ENCODE results near the gene FNDC7. TPM values are rescaled to one million over a fixed set of nuclear protein-coding genes. Genes with fewer than 3 reads are reported as not detected.

FNDC7 gene
- total and polyA plus RNA-seq, 8 donors, result 0.06 TPM; not detected in 6

GRCh38 chr1:108718927-108719655 lies 6.4 kb downstream of the FNDC7 start:
- no peaks in the 10 kb centered on the region for H3K27me3 ChIP-seq
- ATAC-seq, result peak in 1 of 4 donors; percentile 12
- WGBS, 2 donors, result 52 to 53% methylated on average over 6 of the region's 6 CpGs

GRCh38 chr1:108719656-108720435 lies 7.1 kb downstream of the FNDC7 start:
- DNase-seq (no peak), FAIRE-seq (no peak), ATAC-seq (peak in 3 of 4 donors; percentile 28 to 40 (median 32))
- H3K4me1 ChIP-seq, result peaks cover 0 to 3% (median 0%) of the 10 kb centered on the region in 3 donors
- no peaks in the 10 kb centered on the region for H3K36me3 ChIP-seq
- H3K9me3 ChIP-seq, result no peaks in the 10 kb centered on the region
- intact Hi-C loops (cut with DNase I), result no loop called here
- no peak overlapping the region for H3K4me3 ChIP-seq
- TF ChIP-seq CTCF (IDR thresholded peaks at IDR 0.05), result no peak
- 74 to 75% methylated on average over 8 of the region's 8 CpGs for WGBS, 2 donors
- no peaks in the 10 kb centered on the region for H3K27me3 ChIP-seq
- H3K27ac ChIP-seq, result no peak overlapping the region

More at GRCh38 chr1:108718927-108719655, 6.4 kb downstream of the FNDC7 start:
- Histone ChIP-seq H3K4me3 (no peak overlapping the region), H3K4me1 (peaks cover 0 to 3% (median 0%) of the 10 kb centered on the region in 3 donors), H3K36me3 (no peaks in the 10 kb centered on the region), H3K27ac (no peak overlapping the region), H3K9me3 (no peaks in the 10 kb centered on the region)
- DNase-seq (no peak), FAIRE-seq (no peak)
- intact Hi-C loops (cut with DNase I), result no loop called here
- TF ChIP-seq CTCF (IDR thresholded peaks at IDR 0.05), result no peak

GRCh38 chr1:108722292-108722691 lies 9.6 kb downstream of the FNDC7 start:
- FAIRE-seq, result no peak
- Histone ChIP-seq H3K4me3 (no peak overlapping the region), H3K9me3 (no peaks in the 10 kb centered on the region), H3K36me3 (no peaks in the 10 kb centered on the region), H3K4me1 (peaks cover 0 to 5% (median 0%) of the 10 kb centered on the region in 3 donors), H3K27me3 (no peaks in the 10 kb centered on the region), H3K27ac (peak overlapping the region in 1 of 4 donors; percentile 19)
- 56 to 58% methylated on average over 6 of the region's 6 CpGs for WGBS, 2 donors
- ATAC-seq, result no peak
- intact Hi-C loops (cut with DNase I), result no loop called here
- no peak for TF ChIP-seq CTCF (IDR thresholded peaks at IDR 0.05)
- no peak for DNase-seq

- no peak for TF ChIP-seq CTCF (IDR thresholded peaks at IDR 0.05)
- WGBS, 2 donors, result 24 to 42% methylated on average over 1 of the region's 1 CpG
- H3K27me3 ChIP-seq, result no peaks in the 10 kb centered on the region
- intact Hi-C loops (cut with DNase I), result no loop called here
- peak; percentile 72 to 92 (median 81) for ATAC-seq
- peak overlapping the region in 3 of 4 donors; percentile 33 to 45 (median 36) for H3K27ac ChIP-seq
- H3K9me3 ChIP-seq, result no peaks in the 10 kb centered on the region
- no peak overlapping the region for H3K4me3 ChIP-seq
- H3K4me1 ChIP-seq, result peaks cover 0 to 5% (median 0%) of the 10 kb centered on the region in 3 donors
- no peak for FAIRE-seq
- no peaks in the 10 kb centered on the region for H3K36me3 ChIP-seq
- no peak for DNase-seq
These were observed 13.2 kb downstream of the FNDC7 start for GRCh38 chr1:108725906-108726305.

Measured in pancreas (tissue), 10 donors.